ENCODE measurements around the gene PITX3. TPM values are rescaled to one million over a fixed set of nuclear protein-coding genes. Genes with fewer than 3 reads are reported as not detected.

Gene PITX3
- not detected for total RNA-seq (2013)
- not detected for polyA plus RNA-seq
- polyA minus RNA-seq = not detected in 2 replicates
- 0 to 0.20 (median 0.04) reads per million in 11 experiments for total RNA-seq

- Histone ChIP-seq H3K79me2 (ENCODE audit: insufficient read depth, low read length) (peaks cover 12% of the 10 kb centered on the region), H4K20me1 (ENCODE audit: insufficient read depth, low read length) (peaks cover 11% of the 10 kb centered on the region), H2AFZ (ENCODE audit: insufficient read depth, low read depth, low read length, poor library complexity, severe bottlenecking) (peak within 1 kb of the TSS; percentile 51), H3K27ac (ENCODE audit: low read depth in 1 of 2, low read length in 2 of 2) (no peak within 1 kb of the TSS), H3K4me2 (replicated peaks; ENCODE audit: extremely low read depth, low read length, poor library complexity, severe bottlenecking) (peak within 1 kb of the TSS; percentile 90), H3K36me3 (replicated peaks in 1 of 2; ENCODE audit: control insufficient read depth in 1 of 2, insufficient read depth in 2 of 2, low read length in 2 of 2) (no peaks in the 10 kb centered on the region), H3K9me3 (replicated peaks in 1 of 2; ENCODE audit: control insufficient read depth in 1 of 2, insufficient read depth in 1 of 2, low read length in 2 of 2) (peaks cover 0 to 18% of the 10 kb centered on the region in 2 donors), H3K4me3 (replicated peaks in 1 of 3; ENCODE audit: low read depth in 2 of 3, low read length in 3 of 3) (peak within 1 kb of the TSS; percentile 27 to 74 (median 32)), H3K9ac (ENCODE audit: insufficient read depth, low read length, poor library complexity, severe bottlenecking) (no peak within 1 kb of the TSS), H3K27me3 (ENCODE audit: control insufficient read depth in 2 of 2, insufficient read depth in 2 of 2, low read length in 2 of 2) (peaks cover 36 to 57% of the 10 kb centered on the region in 2 donors), H3K4me1 (ENCODE audit: control insufficient read depth in 1 of 2, insufficient read depth in 2 of 2, low read length in 2 of 2) (peaks cover 30 to 38% of the 10 kb centered on the region in 2 donors)
- under 1% methylated on average over 55 of the region's 57 CpGs for WGBS (ENCODE audit: insufficient coverage)
- DNase-seq = peak; percentile 79 to 84 (median 83)
- Mint-ChIP-seq H3K27ac (peak within 1 kb of the TSS in 3 of 7 donors; percentile 1 to 59 (median 37)), H3K36me3 (peaks cover 4 to 7% of the 10 kb centered on the region in 2 donors), H3K4me3 (peak within 1 kb of the TSS; percentile 78 to 98), H3K9me3 (peaks cover 0 to 16% (median 12%) of the 10 kb centered on the region in 7 donors), H3K27me3 (ENCODE audit: low read depth in 3 of 3) (peaks cover 48 to 60% (median 53%) of the 10 kb centered on the region in 3 donors), H3K4me1 (peaks cover 32% of the 10 kb centered on the region)
- intact Hi-C loops (cut with micrococcal nuclease) = no loop called here
- no peak for TF ChIP-seq CTCF (IDR thresholded peaks at IDR 0.05)
Measured at GRCh38 chr10:102241444-102242117, at the start of gene PITX3. TSS of gene PITX3 (minus strand) at chr10:102241512. CDS start at chr10:102232080, 9,432 bp downstream.

DNA sequence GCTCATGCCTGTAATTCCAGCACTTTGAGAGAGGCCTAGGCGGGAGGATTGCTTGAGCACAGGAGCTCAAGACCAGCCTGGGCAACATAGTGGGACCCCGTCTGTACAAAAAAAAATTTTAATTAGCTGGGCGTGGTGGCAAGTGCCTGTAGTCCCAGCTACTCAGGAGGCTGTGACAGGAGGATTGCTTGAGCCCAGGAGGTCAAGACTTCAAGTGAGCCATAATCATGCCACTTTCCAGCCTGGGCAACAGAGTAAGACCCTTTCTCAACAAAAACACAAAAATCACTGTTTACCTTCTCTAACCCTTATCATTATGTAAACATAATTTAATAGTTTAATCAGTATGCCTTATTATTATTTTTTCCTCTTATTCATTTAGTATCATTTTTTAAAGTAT lies 48.5 kb upstream of the PITX3 start:
- Histone ChIP-seq H3K4me2 (replicated peaks; ENCODE audit: extremely low read depth, low read length, poor library complexity, severe bottlenecking) (no peak overlapping the region), H3K36me3 (replicated peaks in 1 of 2; ENCODE audit: control insufficient read depth in 1 of 2, insufficient read depth in 2 of 2, low read length in 2 of 2) (peaks cover 6 to 57% of the 10 kb centered on the region in 2 donors), H3K79me2 (ENCODE audit: insufficient read depth, low read length) (peaks cover 47% of the 10 kb centered on the region), H3K27ac (ENCODE audit: low read depth in 1 of 2, low read length in 2 of 2) (no peak overlapping the region), H3K9me3 (replicated peaks in 1 of 2; ENCODE audit: control insufficient read depth in 1 of 2, insufficient read depth in 1 of 2, low read length in 2 of 2) (no peaks in the 10 kb centered on the region), H3K9ac (ENCODE audit: insufficient read depth, low read length, poor library complexity, severe bottlenecking) (no peak overlapping the region), H3K27me3 (ENCODE audit: control insufficient read depth in 2 of 2, insufficient read depth in 2 of 2, low read length in 2 of 2) (no peaks in the 10 kb centered on the region), H4K20me1 (ENCODE audit: insufficient read depth, low read length) (peaks cover 82% of the 10 kb centered on the region), H3K4me3 (replicated peaks in 1 of 3; ENCODE audit: low read depth in 2 of 3, low read length in 3 of 3) (no peak overlapping the region), H3K4me1 (ENCODE audit: control insufficient read depth in 1 of 2, insufficient read depth in 2 of 2, low read length in 2 of 2) (no peaks in the 10 kb centered on the region), H2AFZ (ENCODE audit: insufficient read depth, low read depth, low read length, poor library complexity, severe bottlenecking) (no peak overlapping the region)
- intact Hi-C loops (cut with micrococcal nuclease) = no loop called here
- WGBS (ENCODE audit: insufficient coverage) = 100% methylated on average over 3 of the region's 3 CpGs
- Mint-ChIP-seq H3K27ac (peak overlapping the region in 1 of 7 donors; percentile 35), H3K27me3 (ENCODE audit: low read depth in 3 of 3) (no peaks in the 10 kb centered on the region), H3K4me3 (no peak overlapping the region), H3K4me1 (no peaks in the 10 kb centered on the region), H3K36me3 (peaks cover 23 to 56% of the 10 kb centered on the region in 2 donors), H3K9me3 (no peaks in the 10 kb centered on the region)
- DNase-seq = no peak
- TF ChIP-seq CTCF (IDR thresholded peaks at IDR 0.05) = no peak

Data from CD14-positive monocyte (primary cell).